SKM-1 (cell line): Measurements from ENCODE around the gene CDH4.

Experiments
- DNase-seq: peaks from one replicate; lab custom pipeline; 2025; ENCODE audit not compliant: unreplicated experiment; lab: John Stamatoyannopoulos, UW

CDH4 gene

DNA sequence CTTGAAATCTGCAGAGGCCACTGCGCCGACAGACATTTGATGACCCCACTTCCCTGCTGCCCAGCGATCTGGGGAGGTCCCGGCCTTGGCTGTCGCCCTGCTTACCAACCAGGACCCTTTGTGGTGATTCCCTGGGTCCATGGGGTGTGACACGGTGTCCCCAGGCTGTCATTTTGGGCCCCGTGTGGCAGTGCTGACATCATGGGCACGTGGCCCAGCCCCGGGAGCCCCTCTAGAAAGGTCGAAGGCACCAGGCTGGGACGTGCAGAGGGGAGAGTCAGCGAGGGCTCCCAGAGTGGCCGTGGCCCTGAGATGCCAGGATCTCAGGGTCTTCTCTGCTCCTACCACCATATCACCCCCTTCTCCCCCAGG, 643.6 kb downstream of the CDH4 start:
- DNase-seq, result no peak

DNA sequence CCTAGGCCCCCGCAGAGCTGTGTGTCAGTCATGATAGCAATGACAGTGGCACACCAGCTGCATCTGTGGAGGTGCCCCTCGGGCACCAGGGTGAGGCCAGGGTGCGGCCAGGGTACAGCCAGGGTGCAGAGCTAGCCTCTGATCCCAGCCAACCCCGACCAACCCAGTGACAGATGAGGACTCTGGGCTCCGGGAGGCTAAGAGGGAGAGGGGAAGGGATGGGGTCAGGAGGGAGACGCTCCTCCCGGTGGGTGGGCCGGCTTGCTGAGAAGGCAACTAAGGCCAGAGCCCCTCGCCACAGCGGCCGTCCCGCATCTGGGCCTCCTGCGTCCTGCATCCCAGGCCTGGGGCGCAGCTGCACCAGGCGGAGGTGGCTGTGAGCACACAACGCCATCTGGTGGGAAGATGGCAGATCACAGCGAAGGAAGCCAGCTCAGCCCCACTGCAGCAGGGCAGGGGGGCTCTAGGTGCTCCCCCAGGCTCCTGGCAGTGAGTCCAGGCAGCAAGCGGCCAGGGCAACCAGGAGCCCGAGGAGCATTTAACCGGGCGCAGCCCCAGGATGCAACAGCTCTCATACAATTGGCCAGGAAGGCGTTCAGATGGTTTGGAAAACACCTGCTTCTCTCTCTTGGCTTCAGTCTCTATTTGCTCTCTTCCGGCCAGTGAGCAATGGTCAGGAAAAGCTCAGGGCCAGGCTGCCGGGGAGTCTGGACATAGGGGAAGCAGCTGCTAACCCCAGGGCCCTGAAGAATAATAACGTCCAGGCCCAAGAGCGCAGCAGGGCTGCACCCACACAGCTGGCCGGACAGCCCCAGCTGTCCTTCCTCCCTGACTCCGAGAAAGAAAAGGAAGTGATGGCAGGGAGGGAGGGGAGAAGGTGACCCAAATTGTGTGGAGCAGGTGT, 644.2 kb downstream of the CDH4 start:
- DNase-seq, result no peak

DNA sequence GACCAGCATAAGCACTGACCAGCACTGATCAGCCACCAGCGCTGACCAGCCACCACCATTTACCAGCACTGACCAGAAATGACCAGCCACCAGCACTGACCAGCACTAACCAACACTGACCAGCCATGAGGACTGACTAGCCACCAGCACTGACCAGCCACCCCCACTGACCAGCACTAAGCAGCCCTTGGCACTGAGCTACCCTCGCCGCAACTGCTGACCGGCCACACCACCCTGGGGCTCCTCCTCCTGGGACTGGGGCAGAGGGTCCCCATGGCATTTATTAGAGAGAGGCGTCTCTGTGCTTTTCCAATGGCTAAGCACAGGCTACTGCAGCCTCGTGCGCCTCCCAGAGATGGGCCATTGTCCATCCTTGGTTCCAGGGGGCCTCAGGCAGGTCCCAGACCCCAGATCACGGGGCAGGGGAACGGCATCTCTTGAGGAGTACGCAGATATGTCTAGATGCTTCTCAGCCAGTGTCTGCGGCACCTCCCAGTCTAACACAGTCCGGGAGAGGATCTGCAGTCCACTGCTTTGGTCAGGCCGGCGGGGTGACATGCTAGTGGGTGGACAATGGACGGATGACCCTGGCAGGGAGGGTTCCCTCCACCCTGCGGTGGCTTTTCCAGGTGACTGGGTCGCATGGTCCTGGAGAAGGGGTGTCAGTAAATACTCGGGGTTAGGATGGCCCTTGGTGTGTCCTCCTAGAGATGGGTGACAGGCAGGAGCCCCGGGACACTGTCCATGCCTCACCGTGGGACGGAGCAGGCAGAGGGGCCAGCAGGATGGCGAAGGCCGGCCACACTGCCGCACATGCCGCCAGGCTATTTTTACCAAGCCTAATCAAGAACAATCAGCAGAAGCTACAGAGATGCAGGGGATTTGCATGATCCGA, 645.6 kb downstream of the CDH4 start:
- no peak for DNase-seq

DNA sequence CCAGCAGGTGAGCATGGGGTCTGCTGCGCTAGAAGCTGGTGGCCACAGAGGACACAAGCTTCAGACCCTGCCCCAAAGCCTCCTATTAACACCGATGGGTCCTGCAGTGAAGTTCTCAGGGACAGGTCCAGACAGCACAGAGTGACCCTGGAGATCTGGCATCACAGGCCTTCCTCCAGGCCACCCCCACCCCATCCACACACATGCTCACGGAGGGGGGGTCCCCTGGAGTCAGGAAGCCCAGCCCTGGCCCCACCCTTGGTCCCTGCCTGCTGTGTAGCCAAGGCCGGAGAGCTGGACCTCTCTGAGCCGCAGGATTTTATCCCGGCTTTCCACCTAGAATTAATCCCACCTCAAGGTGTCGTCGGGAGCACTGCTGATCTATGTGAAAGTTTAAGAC, 646.3 kb downstream of the CDH4 start:
- DNase-seq, result no peak

DNA sequence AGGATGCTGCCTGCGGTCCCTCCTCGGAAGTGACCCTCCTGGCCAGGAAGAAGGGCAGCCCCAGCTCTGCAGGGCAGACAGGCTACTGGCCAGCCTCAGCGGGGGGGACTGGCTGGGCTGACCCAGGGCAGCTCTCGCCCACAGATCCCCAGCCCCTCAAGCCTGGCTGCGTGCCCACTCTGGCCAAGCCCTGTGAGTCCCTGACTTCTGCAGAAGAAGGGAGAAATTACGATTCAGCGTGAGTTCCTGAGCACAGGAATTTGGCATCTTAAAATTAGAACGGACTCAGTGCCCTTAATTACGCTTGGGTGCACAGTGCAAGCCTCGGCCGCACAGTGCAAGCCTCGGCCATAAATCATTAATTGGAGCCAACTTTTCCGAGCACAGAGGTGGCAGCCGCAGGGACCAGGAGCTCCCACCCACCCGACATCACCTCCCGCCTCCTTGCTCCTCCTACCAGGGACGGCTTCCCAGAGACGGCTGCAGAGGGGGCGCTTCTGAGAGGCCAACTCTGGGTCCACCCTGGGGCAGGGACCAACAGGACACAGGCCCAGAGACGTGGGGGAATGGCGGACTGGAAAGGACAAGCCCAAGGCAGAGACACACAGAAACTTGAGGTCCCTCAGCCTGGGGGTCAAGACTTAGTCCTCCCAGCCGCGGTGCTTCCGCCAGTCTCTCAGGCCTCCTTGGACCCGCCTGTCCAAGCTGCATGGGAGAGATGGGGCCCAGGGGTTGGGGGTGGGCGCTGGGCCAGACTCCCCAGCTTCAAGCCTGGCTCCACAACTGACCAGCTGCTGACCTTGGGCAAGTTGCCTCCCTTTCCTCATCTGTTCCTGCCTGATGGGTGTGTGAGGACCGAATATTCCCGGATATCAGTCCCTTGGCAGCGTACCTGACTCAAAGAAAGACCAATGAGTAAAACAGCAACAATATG, 648.2 kb downstream of the CDH4 start:
- no peak for DNase-seq

DNA sequence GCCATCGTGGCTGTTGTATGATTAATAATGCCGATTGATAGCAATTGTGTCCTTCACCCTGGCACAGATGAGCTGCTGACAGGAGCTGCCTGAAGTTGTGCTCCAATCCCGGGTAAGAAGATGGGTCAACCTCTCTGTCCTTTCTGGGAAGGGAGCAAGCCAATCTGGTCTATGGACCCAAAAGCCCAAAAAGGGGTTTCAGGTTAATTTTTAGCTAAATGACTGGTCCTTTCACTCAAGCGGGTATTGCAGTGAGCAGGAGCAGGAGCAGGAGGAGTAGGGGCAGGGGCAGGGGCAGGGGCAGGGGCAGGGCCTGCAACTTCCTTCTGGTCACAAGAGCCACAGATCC, 648.9 kb downstream of the CDH4 start:
- DNase-seq, result no peak

DNA sequence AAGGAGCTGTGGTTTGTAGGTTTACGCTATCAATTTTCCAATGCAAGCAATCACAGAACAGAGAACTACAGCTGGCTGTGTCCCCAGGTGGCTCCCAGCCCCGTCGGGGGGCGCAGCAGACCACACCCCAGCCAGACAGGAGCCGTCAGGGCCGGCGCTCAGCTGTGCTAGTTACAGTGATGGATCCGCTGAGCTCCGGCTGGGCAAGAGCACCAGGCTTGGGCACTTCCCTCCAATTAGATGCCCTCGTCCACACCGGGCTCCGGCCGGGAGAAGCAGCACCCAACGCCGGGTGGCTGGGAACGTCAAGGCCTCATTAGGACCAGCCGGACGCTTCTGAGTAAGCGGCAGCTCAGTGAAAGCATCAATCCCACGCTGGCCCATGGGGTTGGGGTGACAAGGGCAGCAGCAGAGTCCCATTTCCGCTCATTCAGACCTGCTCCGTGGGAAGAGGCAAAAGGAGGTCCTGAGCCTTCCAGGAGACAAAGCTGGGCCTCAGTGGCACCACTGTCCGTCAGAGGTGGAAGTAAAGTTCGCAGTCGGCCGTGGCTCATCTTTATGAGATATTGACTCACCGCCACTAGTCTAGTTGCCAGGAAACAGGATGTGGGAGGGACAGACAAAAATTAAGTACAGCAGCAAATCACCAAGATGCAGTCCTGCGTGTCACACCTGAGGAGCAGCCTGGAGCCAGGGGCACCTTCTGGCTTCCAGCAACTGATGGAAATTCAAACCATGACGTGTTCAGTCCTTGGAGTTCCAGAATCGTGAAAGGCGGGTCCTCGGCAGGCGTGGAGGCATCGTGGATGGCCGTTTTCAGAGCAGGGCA, 649.5 kb downstream of the CDH4 start:
- no peak for DNase-seq

DNA sequence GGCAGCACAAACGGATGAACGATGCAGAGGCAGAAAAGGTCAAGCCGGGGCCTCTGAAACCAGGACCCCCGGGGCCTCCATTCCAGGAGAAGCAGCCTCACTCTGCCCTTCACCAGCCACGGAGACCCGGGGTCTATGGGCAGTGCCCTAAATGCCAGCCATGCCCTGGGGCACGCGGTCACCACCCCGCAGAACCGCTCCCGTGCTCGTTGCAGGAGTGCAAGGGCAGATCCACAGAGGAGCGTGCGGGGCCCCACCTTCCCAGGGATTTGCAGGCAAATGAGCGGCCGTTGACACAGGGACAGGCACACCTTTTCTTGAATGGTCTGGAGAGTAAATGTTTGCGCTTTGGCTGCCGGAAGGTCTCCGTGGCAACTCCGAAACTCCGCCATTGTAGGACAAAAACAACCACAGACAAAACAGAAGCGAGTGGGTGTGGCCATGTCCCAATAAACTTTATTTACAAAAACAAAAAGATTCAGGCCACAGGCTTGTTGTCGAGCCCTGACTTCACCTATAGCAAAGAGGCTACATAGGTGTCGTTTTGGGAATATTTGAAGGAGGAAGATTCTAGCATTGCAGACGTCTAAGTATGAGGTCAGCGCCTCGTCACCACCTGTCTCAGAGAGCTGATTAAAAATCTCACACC, 650.3 kb downstream of the CDH4 start:
- no peak for DNase-seq

DNA sequence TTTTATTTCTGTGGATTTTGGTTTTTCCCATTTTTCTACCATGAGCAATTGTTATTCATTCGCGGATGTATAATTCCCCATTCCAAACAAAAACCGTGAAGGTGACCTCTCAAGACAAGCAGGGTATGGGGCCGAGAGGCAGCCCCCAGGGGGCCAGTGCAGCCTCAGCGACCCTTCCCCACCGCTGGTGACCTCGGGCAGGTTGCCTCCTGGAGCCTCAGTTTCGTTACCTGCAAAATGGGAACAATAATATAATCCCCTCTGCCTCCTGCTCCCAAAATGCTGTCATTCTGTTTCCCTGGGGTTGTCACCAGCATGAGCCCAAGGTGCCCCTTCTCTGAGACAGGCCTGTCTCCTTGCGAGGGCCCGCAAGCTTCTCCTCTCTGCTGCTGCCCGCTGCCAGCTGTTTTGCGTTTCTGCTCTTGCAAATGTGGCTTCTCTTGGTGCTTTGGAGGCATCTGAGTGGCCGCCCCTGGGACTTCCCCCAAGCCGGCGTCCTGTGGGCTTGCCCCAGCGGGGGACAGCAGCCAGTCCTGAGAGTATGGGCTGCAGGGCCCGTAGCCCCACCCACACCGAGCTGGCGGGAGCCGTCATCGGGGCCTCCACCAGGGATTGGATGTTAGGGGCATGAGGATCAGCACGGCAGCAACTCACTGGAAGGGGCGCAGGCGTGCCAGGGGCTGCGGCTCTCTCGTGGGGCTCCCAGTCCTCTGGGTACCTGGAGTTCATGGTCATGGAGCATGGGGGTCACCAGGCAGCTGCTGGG, 651.7 kb downstream of the CDH4 start:
- no peak for DNase-seq

DNA sequence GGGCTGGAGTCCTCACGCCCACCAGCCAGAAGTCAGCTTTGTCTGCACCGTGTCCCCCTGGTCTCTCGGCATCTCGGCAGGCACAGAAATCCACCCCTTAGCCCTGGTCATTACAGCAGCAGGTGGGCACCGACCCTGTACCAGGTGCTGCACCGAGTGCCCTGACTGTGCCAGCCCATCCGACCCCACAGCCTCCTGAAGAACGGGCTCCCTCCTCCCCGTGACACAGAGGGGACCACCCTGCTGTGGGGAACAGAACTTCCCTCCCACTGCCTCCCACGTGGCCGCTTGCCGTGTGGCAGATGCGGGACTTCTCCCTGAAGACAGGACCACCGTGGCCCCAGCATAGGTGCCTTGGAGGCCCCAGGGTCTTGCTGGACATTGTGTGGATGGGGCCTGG, 652.4 kb downstream of the CDH4 start:
- DNase-seq, result no peak

DNA sequence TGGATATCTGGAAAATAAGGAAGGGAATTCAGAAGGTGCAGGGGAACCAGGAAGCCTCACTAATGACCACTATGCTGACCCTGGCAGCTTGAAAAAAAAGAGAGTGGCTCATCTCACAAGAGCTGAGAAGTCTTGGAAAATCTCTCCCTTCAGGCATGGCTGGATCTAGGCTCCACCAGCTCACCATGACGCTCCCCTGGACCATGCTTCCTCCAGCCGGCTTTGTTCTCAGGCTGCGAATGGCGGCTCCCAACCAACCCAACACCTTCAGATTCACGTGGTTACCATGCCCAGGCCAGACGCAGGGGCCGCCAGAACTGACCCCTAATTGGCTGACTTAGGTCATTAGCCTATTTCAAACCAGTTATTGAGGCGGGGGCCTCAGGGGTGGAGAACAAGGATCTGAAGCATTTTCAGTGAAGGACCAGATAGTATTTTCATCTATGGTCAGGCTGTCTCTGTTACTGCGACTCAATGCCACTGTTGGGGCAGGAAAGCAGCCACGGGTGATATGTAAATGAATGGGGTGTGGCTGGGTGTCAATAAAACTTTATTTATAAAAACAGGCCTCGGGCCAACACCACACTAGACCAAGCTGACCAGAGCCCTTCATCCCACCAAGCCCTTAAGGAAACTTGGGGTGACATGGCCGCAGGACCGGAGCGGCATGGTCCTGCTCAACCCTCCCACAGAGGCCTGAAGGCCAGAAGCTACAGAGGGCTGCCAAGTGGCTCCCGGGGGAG, 653.9 kb downstream of the CDH4 start:
- no peak for DNase-seq

DNA sequence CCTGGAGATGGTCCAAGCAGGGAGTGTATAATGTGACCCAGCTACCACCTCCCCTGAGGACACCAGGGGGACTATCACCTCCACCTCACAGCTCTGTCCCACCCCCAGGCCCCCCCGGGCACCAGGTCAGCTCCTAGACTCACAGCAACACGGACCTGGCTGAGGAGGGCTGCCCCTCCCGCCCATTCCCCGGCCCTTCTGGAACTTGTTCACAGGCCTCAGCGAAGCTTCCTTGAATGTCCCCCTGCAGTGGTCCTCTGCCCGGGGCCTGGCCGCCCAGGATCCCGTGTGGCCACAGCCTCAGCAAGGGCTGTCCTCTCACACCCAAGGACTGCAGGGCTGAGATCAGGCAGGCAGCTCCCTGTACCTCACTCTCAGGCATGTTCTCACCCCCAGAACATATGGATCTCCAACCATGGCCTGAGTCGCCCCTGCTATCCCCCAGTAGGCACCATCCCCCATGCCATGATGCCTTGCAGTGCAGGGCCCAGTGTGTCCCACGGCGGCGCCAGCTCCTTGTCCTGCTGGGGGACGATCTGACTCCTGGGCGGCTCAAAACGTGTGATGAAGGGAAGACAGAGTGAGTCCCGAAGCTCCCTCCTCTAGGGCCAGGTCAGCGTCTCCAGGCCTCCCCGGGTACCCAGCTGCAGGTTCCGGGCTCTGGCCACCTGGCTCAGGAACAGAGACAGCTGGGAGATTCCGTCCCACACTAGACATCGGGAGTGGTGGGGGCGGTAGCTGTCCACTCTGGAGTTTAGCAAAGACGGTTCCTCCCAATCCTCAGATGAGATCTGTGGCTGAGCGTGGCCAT, 655.2 kb downstream of the CDH4 start:
- DNase-seq, result no peak

DNA sequence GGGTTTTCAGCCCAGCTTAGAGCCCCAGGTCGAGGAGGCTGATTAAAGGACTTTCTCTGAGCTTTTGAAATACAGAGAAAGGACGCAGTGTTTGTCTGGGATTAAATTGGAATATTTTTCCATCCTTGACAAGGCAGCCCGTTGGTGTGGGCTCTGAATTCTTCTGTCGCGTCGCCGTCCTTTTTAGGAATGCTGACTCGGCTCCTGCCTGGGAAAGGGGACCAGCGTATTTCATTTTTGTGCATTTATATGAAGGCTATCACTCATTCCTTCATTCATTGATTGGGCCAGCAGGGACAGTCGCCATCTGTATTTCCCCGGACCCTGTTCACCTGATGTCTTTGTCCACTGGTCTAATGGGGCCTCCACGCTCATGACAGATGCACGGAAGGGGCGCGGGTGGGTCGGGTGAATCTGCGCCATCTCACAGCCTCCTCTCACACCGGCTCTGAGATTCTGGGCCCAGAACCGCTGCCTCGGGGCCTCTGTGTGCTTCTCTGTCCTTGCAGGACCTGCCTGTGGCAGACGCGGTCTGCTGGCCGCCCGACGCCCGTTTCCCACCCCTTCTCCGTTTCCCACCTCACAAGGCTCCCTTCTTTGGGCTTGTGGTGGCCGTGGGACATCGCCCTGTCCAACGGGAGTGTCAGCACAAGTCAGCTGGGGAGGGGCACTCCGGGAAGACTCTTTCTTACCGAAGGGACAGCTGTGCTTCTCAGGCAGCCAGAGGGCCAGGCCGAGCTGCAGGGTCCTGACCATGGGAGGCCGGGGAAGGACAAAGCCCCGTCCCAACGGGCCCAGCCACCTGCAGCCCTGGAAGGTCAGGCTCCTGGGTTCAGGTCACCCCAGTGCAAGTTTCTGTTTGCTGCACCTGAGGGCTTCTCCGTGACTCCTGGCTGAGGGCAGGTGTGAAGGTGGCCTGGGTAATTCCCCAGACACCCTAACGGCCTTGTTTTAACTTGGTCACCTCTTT, 656.3 kb downstream of the CDH4 start:
- no peak for DNase-seq

DNA sequence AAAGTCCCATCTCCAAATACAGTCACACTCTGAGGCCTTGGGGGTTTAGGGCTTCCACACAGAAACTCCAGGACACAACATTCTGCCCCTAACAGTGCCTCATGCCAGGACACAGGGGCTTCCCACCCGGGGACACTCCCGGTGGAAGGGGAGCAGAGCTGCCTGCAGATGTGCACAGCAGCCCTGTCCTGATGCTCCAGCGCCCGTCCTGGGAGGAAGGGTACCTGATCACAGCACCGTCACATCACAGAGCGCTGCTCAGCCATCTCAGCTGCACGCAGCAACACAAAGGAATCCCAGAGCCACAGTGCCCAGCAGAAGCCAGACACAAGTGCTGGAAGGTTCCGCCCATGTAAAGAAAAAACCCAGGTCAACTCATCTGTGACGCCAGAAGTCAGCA, 657.0 kb downstream of the CDH4 start:
- no peak for DNase-seq

DNA sequence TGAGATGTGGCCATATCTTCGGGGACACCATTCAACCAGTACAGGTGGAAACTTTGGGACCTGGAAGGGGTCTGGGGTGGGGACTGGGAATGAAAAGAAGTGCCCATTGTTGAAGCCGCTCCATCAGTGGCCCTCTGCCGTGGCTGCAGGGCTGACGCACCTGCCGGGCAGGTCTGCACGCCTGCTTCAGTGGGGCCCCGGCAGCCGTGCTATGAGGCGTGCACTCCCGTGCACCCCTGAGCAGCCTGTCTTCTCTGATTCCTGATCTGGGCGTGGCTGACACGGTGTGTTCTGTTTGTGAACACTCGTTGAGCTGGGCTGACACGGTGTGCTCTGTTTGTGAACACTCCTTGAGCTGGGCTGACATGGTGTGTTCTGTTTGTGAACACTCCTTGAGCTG, 657.8 kb downstream of the CDH4 start:
- DNase-seq, result no peak

DNA sequence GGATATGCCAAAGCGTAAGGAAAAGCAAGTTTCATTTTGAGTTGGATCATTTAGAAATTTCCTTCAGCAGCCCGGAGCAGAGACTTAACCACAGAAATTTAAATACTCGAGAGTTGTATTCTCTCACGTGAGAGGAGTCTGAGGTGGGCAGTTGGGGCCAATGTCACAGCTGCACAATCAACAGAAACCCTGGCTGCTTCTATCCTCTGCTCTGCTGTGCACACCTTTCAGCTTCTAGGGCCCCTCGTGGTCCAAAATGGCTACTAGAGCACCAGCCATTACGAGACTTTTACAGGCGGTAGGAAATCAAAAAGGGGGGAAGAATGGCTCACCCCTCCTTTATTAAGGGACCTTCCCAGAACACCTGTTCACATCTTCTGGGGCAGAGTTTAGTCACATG, 659.8 kb downstream of the CDH4 start:
- DNase-seq, result no peak
